ENCODE data around the gene MPPE1.
"Not testable (repeated sequence)": the region's sequence is repeated elsewhere in the genome, so short reads cannot be mapped to it uniquely, and the experiment has no call there.

Gene MPPE1

DNA sequence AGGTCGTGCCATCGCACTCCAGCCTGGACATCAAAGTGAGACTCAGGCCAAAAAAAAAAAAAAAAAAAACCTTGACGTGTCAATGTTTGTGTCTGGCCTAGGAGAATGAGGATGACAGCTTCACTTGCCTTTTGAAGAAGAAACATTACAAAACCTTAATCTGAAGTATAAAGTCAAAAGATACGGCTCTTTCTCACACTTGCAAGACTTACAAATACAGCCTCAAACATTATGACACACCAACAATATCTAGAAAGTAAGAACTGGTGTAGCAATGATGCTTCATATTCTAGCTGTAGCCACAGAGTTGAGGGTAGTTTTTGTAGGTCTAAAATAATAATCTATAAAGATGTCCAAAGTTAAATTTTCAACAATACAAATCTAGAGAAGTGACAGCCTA is 25.5 kb downstream of the MPPE1 start:
- DNase-seq, result no peak

DNA sequence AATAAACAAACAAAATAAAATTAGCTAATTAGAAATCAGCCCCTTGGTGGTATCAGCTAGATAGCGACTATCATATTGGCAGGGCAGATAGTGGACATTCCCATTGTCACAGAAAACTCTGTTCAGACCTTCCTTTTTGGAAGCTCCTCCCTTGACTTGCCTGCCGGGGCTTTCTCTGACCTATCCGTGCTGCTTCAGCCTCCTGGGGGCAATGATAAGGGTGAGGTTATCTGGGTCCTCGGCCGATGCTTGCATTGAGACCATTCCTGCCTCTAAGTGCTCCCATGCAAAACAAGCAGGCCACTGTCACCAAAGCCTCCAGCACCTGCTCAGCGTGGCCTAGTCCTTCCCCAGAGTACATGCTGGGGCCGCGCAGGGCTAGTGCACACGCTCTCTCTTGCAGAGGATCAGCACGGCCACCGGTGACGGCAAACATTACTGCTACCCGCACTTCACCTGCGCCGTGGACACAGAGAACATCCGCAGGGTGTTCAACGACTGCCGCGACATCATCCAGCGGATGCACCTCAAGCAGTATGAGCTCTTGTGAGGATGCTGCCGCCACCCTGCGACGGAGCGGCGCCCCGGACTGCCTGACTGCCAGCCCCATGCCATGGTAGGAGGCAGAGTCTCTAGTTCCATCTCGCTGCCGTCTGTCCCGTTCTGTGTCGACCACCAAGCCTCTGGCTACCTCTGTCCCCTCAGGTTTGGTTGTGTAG is 27.4 kb downstream of the MPPE1 start:
- no peak for DNase-seq

DNA sequence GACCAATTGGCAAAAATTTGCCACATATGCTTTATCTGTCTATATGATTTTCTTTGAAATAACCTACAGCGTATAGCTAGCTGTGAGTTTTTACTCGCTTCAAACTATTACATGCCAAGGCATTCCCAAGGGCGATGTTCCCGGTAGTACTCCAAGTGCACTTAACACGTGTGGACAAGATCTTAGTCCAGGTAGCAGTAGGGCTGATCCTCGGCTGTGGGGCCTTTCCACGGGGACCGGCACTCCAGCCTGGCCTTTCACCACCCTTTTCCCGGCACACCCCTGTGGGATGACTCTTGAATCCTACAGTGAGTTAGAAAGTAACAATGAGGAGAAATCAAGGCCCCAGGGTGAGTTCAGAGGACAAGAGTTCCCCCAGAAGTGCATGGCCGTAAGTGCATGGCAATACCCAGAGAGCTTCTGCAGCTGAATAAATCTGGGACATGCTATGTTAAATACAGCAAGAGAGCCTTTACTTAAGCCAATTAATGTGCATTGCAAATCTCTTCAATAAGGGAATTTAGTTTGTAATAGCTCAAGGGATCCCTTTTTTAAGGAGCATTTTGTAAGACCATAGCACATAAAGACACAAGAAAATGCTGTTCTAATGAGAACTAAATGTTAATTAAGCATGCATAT is 30.5 kb downstream of the MPPE1 start:
- DNase-seq, result no peak

DNA sequence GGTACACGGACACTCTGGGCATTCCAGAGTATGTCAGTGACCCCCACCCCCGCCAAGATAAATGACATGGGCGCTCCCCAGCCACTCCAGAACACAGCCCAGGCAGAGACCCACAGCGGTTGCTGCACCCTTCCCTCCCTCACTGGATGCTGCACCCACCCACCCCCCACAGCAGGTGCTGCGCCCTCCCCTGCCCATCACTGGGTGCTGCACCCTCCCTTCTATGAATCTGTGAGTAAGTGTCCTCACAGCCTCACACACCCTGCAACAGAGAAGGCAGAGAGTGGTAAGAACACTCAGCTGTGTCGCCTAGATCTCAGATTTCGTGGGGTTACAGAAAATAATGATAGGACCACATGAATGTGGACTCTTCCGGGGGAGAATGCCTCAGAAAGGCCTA is 33.4 kb downstream of the MPPE1 start:
- DNase-seq, result no peak

DNA sequence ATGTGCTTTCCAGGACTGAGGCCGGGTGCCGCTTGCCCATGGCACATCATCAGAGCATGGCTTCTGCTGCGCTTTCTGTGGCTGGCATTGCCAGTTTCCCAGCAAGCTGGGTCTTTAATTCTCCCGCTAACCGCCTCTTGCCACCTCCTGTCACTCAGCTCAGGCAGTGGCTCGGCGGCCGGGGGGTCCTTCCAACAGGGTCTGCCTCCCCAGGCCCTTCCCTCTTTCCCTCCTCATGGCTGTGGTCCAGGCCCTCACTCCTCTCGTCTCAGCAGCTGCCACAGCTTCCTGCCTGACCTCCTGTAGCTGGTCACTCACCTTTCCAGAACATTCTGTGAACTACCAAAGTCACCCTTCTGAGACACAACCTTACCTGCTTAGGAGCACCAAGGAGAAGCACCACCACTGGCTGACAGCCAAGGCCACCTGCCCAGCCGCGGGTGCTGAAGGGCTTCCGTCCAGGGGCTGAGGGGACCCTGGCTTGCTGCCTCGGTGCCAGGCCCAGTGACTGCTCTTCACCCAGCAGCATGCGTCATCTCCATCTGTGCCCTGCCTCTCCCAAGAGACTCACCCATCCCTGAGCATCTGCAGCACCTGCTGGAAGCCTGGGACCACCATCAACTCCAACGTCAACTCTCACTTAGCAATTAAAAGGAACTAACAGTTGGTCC is 34.3 kb downstream of the MPPE1 start:
- DNase-seq, result no peak

DNA sequence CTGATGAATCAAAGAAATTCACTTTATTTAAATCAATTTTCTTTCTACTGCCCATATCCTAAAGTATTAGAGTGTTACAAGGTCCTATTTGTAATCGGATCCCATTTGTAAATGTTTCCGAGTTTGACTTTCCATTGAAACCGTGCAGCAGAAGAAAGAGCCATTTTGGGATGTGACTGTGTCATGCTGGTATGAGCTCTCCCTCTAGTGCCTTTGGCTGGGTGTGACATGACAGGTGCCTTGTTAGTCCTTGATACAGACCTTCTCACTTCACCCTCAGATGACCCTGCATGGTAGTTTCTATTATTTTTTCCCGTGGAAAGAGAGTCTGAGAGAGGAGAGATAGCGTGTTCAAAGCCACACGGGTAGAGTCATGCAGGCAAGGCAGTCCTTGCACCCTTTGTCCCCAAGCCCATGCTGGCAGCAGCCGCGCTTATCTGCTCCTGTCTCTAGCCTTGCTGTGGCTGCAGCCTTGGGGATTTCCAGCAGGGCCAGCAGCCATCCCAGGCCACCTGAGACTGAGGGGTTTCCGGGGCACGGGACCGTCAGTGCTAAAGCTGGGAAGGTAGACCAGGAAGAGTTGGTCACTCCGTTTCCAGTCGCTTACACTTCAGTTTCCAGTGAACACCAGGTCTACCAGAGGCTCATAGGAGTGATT is 35.5 kb downstream of the MPPE1 start:
- DNase-seq, result no peak

DNA sequence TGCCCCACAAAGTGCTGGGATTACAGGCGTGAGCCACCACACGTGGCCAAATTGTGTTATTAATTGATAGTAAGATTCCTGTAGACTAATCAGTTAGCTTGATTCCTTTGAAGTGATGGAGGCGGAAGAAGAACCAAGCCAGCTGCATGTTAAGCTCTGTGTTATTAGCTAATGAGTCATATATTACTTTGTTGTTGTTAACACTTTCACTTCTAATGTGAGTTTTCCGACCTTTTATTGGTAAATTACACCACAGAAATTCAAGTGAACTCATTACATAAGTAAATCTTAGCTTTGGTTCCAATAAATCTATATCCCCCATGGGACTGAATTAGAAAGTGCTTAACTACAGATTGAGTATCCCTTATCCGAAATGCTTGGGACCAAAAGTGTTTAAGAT is 36.6 kb downstream of the MPPE1 start:
- DNase-seq, result no peak

DNA sequence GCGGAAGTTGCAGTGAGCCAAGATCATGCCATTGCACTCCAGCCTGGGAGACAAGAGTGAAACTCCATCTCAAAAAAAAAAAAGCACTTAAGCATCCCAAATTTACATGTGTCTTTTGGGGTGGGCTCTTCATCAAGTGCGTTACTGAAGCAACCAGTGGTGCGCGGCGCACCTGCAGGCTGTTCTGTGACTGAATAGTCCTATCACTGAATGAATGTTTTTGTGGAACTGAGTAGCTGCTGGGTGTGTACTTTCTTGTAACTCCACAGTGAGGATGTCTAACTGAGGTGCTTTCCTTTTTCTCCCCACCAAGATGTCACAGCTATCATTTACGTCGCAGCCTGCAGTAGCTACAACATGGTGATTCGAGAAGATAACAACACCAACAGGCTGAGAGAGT is 39.9 kb downstream of the MPPE1 start:
- DNase-seq, result no peak

DNA sequence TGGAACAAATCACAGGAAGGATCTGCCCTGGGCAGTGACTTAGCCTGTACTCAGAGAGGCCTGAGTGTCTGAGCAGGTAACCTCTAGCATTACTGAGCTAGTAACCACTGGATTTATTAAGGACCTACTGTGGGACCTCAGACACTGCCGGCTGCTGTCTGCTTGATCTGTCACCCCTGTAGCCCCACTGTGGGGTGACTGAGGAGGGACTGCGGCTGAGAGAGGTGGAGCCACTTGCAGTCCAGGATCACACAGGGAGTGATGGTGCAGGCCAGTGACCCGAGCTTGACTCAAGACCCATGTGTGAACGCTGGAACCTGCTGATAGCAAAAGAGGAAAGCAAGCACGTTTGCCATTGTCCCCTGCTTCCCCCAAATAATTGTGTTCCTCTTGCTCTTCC is 41.4 kb downstream of the MPPE1 start:
- DNase-seq, result no peak

DNA sequence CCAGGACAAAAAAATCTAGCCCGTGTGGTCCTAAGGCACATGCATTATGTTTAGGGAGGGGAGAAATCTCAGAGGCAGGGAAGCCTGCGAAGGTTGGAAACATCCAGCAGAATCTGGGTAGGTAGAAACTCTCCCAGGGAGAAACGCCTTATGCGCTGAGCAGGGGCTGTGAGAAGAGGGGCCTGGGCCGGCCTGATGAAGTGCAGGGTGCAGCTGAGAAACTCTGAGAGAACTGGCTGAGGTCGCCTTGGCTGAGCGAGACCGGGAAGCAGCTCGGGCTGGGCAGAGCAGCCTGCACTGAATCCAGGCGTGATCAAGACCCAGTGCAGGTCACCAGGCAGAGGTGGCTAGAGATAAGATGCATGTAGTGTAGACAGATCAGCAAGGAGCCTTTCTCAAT is 41.8 kb downstream of the MPPE1 start:
- no peak for DNase-seq

DNA sequence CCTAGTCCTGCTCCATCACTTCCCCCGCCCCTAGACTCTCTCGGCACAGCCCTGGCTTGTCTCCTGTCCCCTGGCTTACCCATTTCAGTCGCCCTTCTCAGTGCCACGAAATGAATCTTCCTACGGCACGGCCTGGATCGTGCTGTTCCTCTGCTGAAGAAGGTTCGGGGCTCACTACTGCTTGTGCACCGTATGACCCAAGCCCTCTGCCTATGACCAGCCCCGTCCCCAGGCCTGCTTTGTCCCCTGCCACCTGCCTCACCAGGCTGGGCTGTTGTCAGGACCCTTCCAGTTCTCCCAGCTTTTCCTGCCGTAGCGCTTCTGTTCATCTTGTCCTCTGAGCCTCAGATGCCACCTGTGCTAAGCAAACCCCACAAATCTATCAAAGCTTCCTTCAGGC is 43.0 kb downstream of the MPPE1 start:
- no peak for DNase-seq

DNA sequence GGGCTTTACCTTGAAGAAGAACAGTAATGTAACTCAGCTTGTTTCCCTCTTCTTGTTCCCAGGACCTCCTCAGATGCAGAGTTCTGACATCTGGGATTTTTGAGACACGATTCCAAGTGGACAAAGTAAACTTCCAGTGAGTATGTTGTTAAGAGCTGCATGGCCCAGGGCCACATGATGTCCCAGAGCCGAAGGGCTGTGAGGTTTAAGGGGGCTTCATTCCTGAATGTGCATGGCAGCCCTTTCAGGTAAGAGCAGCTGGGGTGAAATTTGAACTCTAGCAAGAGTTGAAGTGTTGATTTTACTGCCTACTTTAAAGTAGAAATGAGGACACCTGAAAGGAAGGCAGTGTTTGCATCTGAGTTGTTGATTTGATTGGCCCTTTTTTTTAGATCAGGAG is 43.6 kb downstream of the MPPE1 start:
- DNase-seq, result no peak

DNA sequence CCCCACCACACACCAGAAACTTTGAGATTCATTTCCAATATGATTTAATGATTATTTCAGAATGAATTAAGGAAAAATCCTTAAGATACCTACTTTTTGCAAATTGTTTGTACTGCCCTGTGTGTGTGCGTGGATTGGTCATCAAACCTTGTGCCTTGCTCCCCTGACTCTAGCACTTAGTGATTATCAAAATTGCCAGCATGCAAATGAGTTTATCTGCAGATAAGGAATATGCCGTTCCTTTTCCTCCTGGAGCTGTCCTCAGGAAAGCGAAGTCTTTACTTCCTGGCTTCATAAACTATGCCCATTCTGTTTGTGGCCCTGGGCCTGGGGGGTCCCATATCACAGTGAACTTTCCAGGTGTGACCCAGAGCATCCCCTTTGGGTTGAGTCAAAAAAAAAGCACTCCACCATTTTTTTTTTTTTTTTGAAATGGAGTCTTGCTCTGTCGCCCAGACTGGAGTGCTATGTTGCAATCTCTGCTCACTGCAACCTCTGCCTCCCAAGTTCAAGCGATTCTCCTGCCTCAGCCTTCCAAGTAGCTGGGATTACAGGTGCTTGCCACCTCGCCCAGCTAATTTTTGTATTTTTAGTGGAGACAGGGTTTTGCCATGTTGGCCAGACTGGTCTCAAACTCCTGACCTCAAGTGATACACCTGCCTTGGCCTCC is 45.5 kb downstream of the MPPE1 start:
- no peak for DNase-seq

DNA sequence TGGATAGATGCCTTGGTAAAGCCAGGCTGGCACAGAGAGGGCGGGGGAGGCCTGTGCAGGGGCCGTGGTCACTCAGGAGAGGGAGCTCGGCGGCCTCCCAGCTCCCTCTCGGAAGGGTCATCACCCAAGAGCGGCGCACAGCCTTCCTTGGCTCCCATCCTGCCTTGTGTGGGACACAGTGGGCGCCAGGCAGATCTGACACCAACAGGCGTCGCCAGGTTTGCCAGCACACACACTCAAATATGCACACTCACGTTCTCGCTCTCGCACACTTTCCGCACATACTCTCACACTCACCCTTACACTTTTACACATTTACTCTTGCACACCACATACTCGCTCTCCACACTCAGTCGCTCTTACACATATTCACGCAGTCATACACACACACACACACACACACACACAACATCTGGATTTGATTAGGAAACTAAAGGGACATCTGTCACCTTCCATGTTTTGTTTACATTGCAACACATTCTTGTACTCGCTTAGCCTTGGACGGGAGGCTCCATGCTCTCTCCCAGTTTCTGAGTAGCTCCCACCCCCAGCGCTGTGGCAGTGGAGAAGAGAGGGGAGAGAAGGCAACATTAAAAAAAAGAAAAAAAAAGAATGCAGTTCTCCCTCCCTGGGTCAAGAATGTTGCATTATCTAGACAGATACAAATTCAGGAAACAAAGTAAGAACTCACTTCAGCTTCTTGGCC is 46.4 kb downstream of the MPPE1 start:
- DNase-seq, result no peak

DNA sequence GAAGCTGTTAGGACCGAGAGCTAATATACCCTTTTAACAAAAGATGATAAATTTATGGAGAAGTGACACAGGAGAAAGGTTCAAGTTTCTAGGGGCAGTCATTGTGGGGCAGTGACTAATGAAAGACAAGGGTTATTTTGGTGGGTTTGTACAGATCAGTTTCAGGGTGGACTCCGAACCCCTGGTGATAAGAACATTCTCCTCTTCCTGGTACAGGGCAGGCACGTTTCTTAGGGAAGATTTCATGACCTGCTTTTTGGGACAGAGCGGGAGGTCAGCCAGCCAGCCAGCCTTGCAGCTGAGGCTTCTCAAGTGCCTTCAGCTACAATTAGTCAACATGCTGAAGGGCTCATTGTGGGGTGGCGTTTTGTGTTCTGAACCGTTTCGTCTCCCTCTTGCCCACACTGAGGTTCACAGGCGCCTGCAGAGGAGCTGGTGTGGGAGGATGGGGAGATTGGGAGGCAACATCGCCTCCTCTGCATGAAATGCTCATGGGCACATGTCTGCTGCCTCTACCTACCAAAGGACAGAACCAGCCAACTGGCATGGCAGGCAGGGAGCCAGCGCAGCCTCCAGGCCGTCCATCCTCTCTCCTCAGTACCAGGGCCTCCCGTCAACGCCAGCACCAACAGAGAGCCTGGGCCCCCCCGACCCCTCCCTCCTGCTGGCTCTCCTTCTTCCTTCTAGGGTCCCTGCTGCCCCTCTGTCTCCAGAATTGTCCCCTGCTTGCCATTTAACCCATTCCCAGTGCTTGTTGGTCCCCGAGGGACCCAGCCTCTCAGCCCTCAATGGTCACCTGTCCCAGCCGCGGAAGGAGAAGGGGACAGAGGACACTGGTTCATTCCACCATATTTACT is 47.3 kb downstream of the MPPE1 start:
- no peak for DNase-seq

DNA sequence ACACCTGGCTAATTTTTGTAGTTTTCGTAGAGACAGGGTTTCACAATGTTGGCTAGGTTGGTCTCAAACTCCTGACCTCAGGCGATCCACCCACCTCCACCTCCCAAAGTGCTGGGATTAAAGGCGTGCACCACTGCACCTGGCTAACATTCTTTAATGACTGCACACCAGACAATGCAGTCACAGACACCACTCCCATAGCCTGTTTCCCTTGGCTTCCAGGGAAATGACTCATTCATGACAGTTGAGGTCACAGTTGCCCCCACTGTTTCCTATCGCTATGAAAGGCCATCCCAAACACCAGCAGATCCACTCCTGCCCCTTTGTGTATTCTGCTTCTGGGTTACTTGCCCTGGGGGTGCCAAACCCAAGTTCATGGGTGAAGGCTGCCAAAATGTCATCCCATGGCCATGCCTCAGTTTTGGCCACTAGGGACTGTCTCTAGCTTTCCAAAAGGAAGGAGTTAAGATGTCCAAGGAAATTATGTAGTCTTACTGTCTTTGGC is 48.2 kb downstream of the MPPE1 start:
- DNase-seq, result peak; percentile 26

DNA sequence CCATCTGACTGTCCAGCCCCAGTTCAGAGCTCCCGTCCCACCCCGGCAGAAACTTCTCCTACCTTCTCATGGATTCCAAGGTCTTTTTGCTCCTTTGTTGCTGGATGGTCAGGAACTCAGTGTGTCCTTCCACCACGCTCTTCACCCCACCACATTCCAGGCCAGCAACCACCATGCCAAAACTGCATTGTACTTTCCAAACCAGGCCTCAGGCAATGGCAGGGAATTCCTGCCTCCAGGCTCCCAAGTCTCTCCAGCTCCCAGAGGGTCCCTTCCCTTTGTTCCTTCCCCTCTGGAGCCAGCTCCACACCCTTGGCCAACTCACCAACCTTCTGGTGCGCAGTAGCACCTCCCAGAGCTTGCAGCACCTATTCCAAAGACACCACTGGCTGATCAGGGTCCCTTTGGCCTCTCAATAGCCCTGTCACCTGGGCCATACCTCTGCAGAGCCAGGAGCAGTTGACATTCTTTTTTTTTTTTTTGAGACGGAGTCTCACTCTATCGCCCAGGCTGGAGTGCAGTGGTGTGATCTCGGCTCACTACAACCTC is 48.8 kb downstream of the MPPE1 start:
- no peak for DNase-seq

DNA sequence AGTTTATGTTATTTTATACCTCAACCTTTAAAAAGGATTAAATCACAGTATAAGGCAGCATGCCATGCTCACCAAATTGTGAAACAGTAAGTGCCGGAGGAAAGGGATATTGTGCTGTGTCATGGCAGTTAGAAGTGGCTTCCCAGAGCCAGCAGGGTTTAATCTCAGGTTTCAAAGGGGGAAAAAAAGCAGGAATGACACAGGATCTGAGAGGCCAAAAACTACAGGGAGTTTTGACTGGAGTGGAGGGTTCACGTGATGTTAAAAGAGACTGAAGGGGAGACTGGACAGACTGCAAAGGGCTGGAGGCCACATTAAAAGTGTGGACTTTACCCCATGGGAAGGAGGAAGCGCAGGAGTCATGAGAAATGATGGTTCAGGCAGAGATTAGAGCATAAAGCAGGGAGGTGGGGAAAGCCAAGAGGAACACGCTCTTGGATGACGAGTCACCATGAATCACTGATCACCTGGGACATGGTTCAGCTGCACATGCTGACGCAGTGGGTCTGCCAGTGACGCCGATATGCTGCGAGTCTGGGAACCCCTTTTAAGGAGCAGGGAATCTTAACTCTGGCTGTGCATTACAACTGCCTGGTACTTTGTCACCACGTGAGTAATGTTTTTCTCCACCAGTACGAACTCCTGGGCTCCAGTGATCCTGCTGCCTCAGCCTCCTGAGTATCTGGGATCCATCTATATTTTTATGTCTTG is 50.8 kb downstream of the MPPE1 start:
- no peak for DNase-seq

DNA sequence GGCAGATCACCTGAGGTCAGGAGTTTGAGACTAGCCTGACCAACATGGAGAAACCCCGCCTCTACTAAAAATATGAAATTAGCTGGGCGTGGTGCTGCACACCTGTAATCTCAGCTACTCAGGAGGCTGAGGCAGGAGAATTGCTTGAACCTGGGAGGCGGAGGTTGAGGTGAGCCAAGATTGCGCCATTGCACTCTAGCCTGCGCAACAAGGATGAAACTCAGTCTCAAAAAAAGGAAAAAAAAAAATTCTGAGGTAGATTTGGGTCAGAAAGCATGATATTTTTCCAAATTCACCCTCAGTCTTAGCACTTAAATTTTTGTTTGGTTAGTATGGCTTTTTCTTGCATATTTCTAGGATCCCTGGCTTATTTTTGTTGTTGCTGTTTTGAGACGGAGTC is 53.6 kb downstream of the MPPE1 start:
- not testable (repeated sequence) for DNase-seq

DNA sequence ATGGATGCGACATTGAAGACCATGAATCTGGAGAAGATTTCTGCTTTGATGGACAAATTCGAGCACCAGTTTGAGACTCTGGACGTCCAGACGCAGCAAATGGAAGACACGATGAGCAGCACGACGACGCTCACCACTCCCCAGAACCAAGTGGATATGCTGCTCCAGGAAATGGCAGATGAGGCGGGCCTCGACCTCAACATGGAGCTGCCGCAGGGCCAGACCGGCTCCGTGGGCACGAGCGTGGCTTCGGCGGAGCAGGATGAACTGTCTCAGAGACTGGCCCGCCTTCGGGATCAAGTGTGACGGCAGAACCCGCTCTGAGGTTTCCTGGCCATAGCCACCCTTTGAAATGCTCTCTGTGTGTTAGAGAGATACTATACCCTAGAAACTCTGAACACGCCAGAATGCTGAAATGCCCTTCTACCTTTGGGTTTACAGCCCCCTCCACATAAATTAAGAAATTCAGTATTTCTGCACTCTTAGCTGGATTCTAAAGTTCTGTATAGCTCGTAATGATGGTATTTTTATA is 56.2 kb downstream of the MPPE1 start:
- DNase-seq, result peak; percentile 62

All from activated CD4-positive, alpha-beta T cell treated with anti-CD3 and anti-CD28 coated beads for 48 hours (primary cell).